CD1c-positive myeloid dendritic cell (primary cell): ENCODE results near the gene XAGE3.
"Not testable (repeated sequence)": the region's sequence is repeated elsewhere in the genome, so short reads cannot be mapped to it uniquely, and the experiment has no call there.

Source experiments
- DNase-seq: peaks from one replicate; pipeline ENCODE4 v3.0.0-alpha.2; 2016; ENCODE audit errors: extremely low spot score

XAGE3 gene, protein sequence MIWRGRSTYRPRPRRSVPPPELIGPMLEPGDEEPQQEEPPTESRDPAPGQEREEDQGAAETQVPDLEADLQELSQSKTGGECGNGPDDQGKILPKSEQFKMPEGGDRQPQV

DNA sequence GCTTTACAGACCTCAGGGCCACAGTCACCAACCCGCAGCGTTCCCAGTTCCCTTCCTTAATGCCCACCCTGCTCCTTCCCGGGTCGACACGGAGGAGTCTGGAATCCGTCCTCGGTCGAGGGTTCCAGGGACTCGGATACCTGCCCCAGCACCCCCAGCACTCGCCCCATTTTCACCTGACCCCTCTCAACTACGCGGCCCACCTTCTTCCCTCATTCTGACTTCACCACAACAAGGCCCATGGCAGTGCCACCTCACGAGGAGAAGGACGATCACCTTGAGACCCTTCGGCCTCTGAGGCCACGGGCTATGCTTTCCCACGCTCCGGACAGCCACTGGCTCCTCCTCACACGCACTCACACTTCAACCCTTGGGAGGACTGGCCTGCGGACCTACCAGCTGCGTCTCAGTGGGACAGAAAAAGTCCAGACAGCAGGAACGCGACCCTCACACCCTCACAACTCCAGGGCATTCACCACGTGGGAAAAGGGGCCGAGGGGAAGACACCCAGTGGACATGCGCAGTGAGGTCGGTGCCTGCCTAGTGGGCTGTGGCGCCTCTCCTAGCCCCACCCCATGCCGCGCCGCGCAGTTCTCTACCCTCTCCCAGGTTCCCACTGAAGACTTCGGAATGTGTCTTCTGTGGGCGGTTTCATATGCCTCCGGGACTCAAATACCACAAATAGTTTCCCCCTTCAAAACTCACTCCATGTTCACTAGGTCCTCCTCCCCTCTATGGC lies at the start of gene XAGE3:
Gene XAGE3 (minus strand): TSS at position 474 of the 739 bp plus-strand sequence. CDS start 950 bp downstream, outside the sequence.
- DNase-seq, result no peak

DNA sequence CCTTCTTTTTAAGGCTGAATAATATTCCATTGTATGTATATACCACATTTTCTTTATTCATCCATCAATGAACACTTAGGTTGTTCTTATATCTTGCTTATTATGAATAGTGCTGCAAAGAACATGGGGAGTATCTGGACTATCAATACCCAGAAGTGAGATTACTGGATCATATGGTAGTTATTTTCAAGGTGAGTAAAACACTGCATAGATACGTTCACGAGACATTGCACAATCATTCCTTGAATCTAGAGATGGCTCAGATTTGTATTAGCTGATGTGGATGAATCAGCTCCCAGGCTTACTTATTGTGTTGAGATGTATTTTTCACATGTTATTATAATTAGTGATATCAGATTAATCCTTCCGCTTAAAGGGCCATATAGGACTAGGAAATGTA lies 46.8 kb upstream of the XAGE3 start:
- DNase-seq, result not testable (repeated sequence)

DNA sequence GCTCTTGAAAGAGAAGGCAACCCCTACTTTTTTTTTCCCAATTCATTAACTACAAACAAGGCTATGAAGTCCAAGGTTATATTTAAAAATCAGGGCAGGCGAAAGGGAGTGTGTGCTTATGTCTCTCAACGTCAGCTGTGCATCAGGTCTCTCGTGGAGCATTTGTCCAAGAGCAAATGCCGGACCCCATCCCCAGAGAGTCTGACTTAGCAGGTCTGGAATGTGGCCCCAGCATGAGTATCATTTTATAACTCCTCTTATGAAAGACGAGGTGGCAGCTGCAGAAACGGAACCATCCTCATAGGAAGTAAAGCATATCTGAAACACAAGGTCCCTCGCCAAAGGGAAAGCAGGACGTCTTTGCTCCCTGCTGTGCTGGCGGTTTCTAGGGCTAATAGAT lies 45.8 kb upstream of the XAGE3 start:
- DNase-seq, result not testable (repeated sequence)

DNA sequence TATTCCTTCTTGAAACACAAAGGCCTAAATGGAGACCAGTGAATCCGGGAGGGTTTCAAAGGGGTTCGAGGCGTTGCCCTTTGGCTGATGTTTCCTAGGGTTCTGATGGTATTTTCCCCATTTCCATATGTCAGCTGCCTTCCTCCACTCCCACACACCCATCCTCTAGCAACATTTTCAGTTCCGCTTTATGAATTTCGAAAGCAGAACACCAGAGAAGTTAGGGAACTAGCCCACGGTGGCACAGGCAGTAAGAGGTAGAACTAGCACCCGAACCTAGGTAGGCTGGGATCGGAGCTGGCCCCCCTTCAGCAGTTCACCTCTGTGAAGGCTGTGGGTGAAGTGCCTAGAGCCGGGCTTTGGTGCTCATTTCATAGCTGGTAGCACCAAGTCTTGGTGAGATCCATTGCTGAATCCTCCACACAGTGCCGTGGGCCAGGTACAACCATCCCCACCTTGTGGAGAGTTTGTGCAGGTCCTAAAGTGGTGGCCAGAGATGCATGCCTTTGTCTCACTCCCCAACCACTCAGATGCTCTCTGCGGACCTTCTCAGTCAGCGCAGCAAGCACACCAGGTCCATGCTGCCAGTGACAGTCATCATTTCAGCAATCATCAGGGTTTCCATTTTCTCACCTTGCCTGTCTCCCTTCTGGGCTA lies 41.6 kb upstream of the XAGE3 start:
- not testable (repeated sequence) for DNase-seq

DNA sequence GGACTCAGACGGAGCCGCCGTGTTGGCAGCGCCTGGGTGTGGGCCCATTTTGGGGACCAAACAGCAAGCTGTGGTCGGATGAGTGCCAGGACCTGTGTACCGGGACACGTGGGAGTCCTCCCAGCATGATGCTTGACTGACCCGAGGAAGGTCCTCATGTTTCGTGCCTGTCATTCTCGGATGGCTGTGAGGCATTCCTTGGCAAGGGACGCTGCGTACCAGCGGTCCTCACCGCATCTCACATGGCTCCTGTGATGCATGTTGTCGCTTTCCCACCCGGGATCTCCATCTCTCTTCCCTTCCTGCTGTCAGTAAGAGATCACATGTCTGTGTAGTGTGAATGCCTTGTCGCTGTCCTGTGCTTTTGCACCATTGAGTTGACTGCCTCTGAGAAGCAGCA lies 40.0 kb upstream of the XAGE3 start:
- DNase-seq, result not testable (repeated sequence)

DNA sequence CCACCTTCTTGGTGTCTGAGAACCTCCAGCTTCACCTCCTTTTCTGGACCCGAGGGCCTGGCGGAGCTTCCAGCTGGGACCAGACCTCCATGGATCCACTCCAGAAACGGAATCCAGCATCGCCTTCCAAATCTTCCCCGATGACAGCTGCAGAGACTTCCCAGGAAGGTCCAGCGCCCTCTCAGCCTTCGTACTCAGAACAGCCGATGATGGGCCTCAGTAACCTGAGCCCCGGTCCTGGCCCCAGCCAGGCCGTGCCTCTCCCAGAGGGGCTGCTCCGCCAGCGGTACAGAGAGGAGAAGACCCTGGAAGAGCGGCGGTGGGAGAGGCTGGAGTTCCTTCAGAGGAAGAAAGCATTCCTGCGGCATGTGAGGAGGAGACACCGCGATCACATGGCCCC lies 39.3 kb upstream of the XAGE3 start:
- DNase-seq, result not testable (repeated sequence)

DNA sequence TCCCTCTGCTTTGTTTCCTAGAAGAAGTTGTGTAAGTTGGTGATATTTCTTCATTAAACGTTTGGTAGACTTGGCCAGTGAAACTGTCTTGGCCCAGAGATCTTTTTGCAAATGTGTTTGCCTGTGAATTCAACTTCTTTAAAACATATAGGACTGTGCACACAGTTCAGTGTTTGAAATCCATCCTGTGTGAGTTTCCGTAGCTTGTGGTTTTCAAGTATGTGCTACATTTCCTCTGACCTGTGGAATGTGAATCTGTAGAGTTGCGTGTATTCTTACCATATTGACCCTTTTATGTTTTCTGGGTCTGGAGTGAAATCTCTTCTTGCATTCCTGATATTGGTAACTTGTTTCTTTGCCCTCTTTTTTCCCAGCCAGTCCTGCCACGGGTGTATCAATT lies 38.2 kb upstream of the XAGE3 start:
- DNase-seq, result not testable (repeated sequence)

DNA sequence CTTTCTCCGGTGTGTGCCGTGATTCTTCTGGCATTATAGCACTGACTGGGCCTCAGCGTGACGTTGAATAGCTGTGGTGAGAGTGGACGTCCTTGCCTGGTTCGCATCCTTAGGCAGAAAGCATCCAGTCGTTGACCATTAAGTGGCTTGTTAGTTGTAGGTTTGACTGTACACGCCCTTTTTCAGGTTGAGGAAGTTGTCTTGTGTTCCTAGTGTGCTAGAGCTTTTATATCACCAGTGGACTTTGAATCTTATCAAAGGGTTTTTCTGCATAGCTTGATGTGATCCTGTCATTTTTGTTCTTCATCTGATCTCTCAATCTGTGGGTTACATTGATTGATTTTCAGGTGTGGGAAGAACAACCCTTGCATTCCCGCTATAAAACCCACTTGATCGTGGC lies 37.6 kb upstream of the XAGE3 start:
- not testable (repeated sequence) for DNase-seq

DNA sequence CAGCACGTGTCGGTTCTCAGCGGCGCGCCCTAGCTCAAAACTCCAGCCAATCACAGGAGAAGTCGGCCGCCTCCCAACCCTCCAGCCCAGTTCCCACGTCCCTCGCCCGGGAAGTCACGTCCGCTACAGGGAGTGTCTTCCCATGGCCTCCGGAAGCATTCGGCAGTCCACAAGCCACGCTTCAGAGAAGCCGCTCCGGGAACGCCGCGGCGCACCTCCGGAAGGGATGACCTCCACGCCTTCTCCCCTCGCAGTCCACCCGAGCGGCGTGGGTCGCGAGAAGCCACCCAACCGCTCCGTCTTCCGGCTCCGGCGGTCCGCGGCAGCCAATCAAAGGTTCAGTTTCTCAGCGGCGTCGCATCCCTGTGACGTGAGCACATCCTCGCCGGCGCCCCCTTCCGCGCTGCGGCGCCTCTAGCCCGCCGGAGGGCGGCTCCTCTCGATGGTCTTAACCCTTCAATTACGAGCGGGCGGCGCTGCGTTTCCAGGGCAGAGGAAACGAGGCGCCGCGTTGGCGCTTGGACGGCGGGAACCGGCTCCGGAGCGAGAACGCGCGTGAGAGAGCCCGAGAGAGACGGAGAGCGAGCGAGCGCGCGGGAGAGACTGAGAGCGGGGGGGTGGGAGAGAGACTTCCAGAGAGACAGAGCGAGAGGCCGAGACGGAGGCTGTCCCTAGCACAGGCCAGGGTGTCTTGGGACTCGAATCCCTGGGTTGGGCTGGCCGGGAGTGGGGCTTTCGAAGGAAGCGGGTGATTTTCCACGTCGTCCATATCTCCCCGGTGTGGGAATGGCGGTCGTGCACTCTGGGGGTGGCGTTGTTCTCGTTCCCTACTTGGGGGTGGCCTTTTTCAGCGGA lies 29.2 kb upstream of the XAGE3 start, which contains the start of gene FAM156B:
Gene FAM156B (plus strand): TSS at position 476 of the 855 bp plus-strand sequence. CDS start 9,896 bp downstream, outside the sequence.
- DNase-seq, result not testable (repeated sequence)

DNA sequence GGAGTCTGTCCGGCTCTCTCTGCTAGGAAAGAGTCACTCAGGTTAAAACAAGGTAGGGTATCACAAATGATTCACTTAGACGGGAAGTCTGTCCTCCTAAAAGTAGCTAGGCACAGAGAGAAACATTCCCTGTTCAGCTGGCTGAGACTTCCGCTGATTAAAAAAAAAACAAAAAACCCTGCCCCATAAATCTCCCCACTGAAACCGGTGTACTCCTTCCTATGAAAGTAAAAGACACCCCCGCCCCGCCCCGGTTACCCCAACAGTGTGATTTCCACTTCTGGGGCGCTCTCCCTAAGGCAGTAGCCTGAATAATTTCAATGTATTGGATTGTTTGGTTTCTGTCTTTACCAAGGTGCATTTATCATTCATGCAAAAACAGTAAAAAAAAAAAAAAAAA lies 28.6 kb upstream of the XAGE3 start:
- DNase-seq, result not testable (repeated sequence)

DNA sequence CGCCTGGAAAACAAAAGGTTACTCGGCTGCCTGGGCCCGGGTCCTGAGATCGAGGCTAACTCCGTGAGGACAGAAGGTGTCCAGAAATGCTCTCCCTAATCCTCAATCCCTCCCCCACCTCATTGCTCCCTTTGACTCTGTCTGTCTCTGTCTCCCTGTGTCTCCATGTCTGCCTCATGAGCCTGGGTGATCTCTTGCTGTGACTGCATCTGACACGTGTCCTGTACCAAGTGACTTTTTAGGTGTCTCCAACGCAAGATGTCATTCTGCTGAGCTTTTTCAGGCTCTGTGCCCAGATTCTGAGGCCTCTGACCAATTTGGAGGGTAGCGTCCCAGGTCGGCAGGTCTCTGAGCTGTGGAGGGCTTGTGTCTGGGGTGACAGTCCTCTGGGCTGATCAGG lies 20.2 kb upstream of the XAGE3 start:
- DNase-seq, result not testable (repeated sequence)

DNA sequence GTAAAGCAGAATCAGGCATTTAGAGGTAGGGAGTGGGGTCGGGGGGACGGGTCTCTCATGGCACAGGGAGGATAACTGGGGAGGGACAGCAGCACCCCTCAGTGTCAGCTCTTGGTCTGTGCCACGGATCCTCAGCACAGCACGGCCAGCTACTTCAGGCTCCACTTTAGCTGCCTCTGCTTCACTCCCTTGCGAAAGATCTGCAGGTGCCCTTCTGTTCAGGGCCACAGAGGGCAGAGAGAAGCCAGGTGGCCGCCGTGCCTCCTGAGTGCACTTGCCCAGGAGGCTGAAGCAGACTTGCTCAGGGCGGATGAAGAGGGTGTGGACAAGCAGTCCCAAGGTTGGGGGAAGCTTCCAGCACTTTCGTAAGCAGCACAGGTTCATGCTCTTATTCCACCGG lies 19.6 kb upstream of the XAGE3 start:
- not testable (repeated sequence) for DNase-seq

DNA sequence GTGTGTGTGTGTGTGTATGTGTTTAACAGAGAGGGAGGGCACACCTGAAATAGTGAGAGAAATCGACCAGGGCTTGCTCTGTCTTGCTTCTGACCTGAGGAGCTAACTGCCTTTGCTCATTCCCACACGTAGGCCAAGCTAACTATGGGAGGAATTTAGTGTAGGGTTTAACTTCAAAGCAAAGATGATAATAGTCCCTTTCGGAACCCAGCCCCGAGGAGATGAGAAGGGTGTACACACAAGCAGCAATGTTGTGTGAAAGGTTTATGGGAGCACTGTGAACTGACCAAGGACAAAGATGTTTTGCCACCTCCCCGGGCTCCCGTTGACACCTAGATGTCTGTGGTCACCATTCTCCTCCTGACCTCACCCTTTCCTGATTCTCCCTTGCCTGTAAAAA lies 8.5 kb upstream of the XAGE3 start:
- not testable (repeated sequence) for DNase-seq

DNA sequence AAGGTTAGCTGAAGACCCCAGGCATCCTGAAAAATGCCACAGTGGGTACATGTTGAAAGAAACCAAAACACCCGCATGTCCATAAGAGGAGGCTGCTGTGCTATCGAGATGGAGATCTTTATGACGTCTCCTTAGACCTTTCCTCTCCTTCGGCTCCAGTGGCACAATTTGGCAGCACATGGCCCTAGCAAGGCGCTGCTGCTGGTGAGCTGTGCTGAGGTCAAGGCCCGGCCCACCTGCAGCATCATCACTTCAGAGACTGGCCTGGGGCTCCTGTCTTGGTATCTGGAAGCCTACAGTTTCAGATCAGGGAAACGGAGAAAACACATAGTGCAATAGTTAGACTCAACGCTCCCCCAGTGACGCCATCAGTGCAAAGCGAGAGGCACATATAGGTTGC lies 7.6 kb upstream of the XAGE3 start:
- not testable (repeated sequence) for DNase-seq

DNA sequence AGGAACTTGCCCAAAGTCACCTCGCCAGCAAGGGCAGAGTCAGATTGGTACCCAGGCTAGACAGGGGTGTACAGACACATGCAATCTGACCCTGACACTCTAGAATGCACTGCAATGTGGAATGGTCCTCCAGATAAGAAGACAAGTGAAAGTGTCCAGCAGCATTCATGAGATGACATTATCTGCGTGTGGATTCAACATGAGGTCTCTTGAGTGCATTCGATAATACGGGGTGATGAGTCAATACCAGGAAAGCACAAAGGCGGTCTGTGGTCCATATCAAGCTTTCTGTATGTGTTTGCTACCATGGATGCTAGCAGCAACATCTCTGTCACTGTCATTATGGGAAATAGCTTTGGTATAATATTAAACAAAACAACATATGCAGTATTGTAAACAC lies 6.8 kb upstream of the XAGE3 start:
- DNase-seq, result no peak

DNA sequence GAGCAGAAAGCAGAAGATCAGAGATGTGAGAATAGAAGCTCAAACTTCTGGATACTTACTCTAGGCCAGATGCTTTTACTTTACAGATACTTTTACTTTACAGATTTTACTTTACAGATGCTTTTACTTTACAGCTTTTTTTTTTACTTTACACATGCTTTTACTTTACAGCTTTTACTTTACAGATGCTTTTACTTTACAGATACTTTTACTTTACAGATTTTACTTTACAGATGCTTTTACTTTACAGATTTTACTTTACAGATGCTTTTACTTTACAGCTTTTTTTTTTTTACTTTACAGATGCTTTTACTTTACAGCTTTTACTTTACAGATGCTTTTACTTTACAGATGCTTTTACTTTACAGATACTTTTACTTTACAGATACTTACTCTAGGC lies 5.9 kb upstream of the XAGE3 start:
- not testable (repeated sequence) for DNase-seq

DNA sequence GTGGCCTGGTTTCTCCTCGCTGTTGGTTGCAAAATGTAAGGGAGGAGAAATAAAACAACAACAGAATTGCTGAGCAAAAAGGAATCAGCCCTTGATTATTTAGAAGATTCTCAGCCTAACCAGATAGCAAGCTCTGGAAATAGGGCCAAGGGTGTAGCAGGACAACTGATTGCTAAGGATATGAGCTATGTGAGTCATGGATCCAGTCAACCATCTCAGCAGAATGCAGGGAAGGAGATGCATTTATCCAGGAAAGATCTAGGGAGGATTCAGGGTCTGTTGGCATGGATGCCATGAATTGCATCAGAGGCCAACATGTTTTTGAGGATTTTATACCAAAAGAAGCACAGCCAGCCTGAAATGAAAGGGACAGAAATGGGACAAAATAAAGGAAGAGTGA lies 2.2 kb upstream of the XAGE3 start:
- no peak for DNase-seq

DNA sequence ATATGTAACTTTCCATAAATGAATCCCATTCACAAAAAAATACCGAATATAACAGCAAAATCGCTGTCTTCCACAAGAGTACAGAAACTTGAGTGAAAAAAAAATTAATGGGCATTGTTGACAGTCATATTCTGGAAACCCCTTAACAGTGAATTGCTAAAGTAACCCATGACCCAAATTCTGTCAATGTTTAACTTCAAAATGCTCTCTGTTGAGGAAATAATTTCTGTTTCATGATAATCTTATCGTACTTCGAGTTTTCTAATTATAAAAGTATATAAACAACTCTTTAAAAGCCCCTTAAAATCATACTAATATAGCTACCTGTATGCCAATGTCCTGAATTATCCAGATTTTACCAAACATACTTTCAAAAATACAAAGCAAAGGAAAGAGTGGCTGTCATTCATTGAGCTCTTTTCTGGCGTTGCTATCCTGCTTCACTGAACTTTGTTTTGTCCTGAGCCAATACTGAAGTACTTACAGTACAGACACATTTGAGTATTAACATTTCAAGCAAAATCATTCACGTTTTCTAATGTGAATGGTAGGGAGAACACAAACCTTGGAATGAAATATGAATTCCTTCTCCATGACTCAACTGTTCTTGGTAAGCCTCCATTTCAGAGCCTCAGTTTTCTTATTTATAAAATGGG lies 2.4 kb downstream of the XAGE3 start:
- DNase-seq, result no peak

DNA sequence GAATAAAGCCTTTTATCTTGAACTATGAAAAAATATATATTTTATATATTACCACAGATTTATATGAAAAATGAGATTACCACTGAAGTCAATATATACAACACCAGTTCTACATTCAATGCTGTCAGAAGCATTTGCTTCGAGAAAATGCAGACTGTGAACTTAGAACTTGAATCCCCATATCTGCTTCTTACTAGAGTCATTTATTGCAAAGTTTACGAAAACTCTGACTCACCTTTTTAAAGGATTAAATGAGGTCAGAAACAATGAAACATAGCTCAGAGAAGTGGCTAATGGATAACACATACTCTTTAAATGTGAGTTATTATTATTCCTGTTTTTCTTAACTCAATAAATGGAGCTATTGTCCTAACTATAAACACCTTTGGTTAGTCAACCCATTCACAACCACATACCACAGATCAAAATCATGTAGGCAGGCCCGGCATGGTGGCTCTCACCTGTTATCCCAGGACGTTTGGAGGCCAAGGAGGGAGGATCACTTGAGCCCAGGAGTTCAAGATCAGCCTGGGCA lies 10.8 kb downstream of the XAGE3 start:
- DNase-seq, result not testable (repeated sequence)

DNA sequence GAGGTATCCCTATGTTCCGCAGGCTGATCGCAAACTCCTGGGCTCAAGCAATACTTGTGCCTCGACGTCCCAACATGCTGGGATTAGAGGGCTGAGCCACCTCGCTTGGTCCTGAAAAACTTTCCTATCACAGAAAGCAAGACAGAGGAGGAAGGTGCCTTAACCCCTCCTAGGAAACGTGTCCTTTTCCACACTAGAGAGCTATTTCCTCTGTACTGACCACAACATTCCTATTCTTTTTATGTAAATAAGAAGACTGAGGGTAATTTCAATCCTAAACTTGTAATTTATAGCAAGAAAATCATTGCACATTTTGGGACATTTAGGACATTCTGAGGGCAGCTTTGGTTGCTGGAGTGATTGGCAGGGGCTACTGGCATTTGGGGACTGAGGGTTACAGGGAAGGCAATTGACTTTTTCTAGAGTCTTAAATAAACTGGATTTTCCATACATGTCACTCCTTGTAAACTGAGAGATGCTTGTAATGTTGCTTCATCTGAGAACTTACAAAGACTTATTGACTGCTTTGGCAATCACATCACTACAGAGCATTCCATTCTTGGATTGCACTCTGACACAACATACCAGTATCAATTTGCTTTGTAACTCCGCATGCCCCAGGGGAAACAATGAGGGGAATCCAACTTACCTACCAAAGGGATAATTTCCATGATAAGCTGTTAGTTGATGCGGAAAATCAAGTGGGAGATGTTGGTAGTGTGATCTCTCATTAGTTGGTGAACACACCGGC lies 15.6 kb downstream of the XAGE3 start:
- DNase-seq, result no peak
